Neural progenitor cell (in vitro differentiated cells): Measurements from ENCODE around the gene SHLD1. TPM values are rescaled to one million over a fixed set of nuclear protein-coding genes. Genes with fewer than 3 reads are reported as not detected.

Source experiments
- DNase-seq: peaks from one replicate; pipeline ENCODE4 v3.0.0-alpha.2; 2016; ENCODE audit warnings: low spot score
- H2AFZ ChIP-seq: fragments of 200-600 bp; sonication (generic); replicated peaks from 2 replicates; pipeline ENCODE4 v1.6.1; 2016; ENCODE audit warnings: antibody characterized with exemption
- H3F3A ChIP-seq: fragments of 200-600 bp; sonication (generic); 2 replicates; pipeline ENCODE4 v1.6.1; 2016; ENCODE audit warnings: antibody characterized with exemption, low read depth
- H3K27ac ChIP-seq: fragments of 200-600 bp; sonication (generic); 2 replicates; pipeline ENCODE4 v1.5.1; 2016; ENCODE audit warnings: mild to moderate bottlenecking
- H3K27me3 ChIP-seq: fragments of 200-600 bp; sonication (generic); 2 replicates; pipeline ENCODE4 v1.6.1; 2016; ENCODE audit warnings: mild to moderate bottlenecking, moderate library complexity
- H3K36me3 ChIP-seq: fragments of 200-600 bp; sonication (generic); 2 replicates; pipeline ENCODE4 v1.5.1; 2016
- H3K4me1 ChIP-seq: fragments of 200-600 bp; sonication (generic); 2 replicates; pipeline ENCODE4 v1.6.1; 2016; ENCODE audit warnings: mixed run types
- H3K4me2 ChIP-seq: fragments of 200-600 bp; sonication (generic); 2 replicates; pipeline ENCODE4 v1.6.1; 2016
- H3K4me3 ChIP-seq: fragments of 200-600 bp; sonication (generic); 2 replicates; pipeline ENCODE4 v1.5.1; 2016
- H3K79me2 ChIP-seq: fragments of 200-600 bp; sonication (generic); 2 replicates; pipeline ENCODE4 v1.6.1; 2016; ENCODE audit warnings: low read depth
- H3K9ac ChIP-seq: fragments of 200-600 bp; sonication (generic); 2 replicates; pipeline ENCODE4 v1.6.1; 2016
- H3K9me3 ChIP-seq: fragments of 200-600 bp; sonication (generic); 2 replicates; pipeline ENCODE4 v1.5.1; 2016; ENCODE audit warnings: low read depth
- H4K20me1 ChIP-seq: fragments of 200-600 bp; sonication (generic); 2 replicates; pipeline ENCODE4 v1.6.1; 2016; ENCODE audit warnings: low read depth
- H3K27ac Mint-ChIP-seq: 3 replicates; pipeline ENCODE4 v1.8.0; 2021; ENCODE audit warnings: mixed read lengths
- H3K27me3 Mint-ChIP-seq: 2 replicates; pipeline ENCODE4 v1.8.0; 2022; ENCODE audit warnings: low read depth, mild to moderate bottlenecking, inconsistent platforms, moderate library complexity, mixed read lengths; ENCODE audit not compliant: insufficient read depth
- H3K36me3 Mint-ChIP-seq: 3 replicates; pipeline ENCODE4 v1.8.0; 2021; ENCODE audit warnings: mixed read lengths
- H3K4me1 Mint-ChIP-seq: 3 replicates; pipeline ENCODE4 v1.8.0; 2021; ENCODE audit warnings: mixed read lengths
- H3K4me3 Mint-ChIP-seq: 3 replicates; pipeline ENCODE4 v1.8.0; 2021; ENCODE audit warnings: mild to moderate bottlenecking, moderate library complexity, mixed read lengths
- H3K9me3 Mint-ChIP-seq: 3 replicates; pipeline ENCODE4 v1.8.0; 2020; ENCODE audit warnings: mixed read lengths
- EZH2 ChIP-seq: fragments of 200-600 bp; sonication (generic); IDR thresholded peaks from 2 replicates; pipeline ENCODE4 v1.6.1; 2017; ENCODE audit warnings: antibody characterized with exemption, mild to moderate bottlenecking, moderate library complexity
- EZH2phosphoT487 ChIP-seq: fragments of 200-600 bp; sonication (generic); IDR thresholded peaks from 2 replicates; pipeline ENCODE4 v1.6.1; 2017; ENCODE audit warnings: antibody characterized with exemption
- small RNA-seq: library from RNA; depleted of rRNA; stranded (forward); fragments of <200 nt; gene quantifications from one replicate; pipeline ENCODE3, GENCODE V24; 2015
- total RNA-seq: library from RNA; depleted of rRNA; stranded (reverse); fragments of >200 nt; gene quantifications from 2 replicates; pipeline ENCODE4 v1.2.3, GENCODE V29; 2015; ENCODE audit warnings: low replicate concordance
- TF ChIP-seq, protein P1 (sequence below): fragments of 200-600 bp; sonication (generic); IDR thresholded peaks from 2 replicates; pipeline ENCODE4 v1.5.1; 2017; ENCODE audit warnings: antibody characterized with exemption, mild to moderate bottlenecking

SHLD1 gene
- total RNA-seq, 1 donor from 2014 or later: 9.0 TPM

DNA sequence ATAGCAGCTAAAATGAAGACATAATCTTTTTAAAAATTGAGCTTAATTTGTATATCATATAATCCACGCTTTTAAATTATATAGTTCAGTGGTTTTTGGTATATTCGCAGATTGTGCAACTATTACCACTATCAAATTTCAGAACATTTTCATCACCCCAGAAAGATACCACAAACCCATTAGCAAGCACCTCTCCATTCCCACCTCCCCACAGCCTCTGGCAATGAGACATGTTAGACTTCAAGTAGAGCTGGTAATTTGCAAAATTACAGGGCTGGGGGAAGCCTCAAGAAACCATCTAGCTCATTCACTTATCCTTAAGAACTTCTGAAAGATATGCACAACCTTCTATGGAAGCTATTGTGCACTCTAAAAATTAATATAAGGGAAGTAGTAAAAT, 163.0 kb downstream of the SHLD1 start:
- peaks cover 15% of the 10 kb centered on the region for H3K4me1 ChIP-seq
- no peak overlapping the region for H3K9ac ChIP-seq
- H3K4me1 Mint-ChIP-seq: peaks cover 11% of the 10 kb centered on the region
- H3K4me2 ChIP-seq: no peak overlapping the region
- no peak overlapping the region for H2AFZ ChIP-seq
- DNase-seq: no peak
- H3K79me2 ChIP-seq: no peaks in the 10 kb centered on the region
- H3K27me3 ChIP-seq: peaks cover 15% of the 10 kb centered on the region
- no peak overlapping the region for H3K4me3 ChIP-seq
- no peaks in the 10 kb centered on the region for H3K9me3 Mint-ChIP-seq
- peaks cover 5% of the 10 kb centered on the region for H3K27me3 Mint-ChIP-seq
- no peaks in the 10 kb centered on the region for H3K36me3 Mint-ChIP-seq
- H3K27ac ChIP-seq: no peak overlapping the region
- H3F3A ChIP-seq: peaks cover 21% of the 10 kb centered on the region
- H3K27ac Mint-ChIP-seq: no peak overlapping the region
- TF ChIP-seq, protein P1, sequence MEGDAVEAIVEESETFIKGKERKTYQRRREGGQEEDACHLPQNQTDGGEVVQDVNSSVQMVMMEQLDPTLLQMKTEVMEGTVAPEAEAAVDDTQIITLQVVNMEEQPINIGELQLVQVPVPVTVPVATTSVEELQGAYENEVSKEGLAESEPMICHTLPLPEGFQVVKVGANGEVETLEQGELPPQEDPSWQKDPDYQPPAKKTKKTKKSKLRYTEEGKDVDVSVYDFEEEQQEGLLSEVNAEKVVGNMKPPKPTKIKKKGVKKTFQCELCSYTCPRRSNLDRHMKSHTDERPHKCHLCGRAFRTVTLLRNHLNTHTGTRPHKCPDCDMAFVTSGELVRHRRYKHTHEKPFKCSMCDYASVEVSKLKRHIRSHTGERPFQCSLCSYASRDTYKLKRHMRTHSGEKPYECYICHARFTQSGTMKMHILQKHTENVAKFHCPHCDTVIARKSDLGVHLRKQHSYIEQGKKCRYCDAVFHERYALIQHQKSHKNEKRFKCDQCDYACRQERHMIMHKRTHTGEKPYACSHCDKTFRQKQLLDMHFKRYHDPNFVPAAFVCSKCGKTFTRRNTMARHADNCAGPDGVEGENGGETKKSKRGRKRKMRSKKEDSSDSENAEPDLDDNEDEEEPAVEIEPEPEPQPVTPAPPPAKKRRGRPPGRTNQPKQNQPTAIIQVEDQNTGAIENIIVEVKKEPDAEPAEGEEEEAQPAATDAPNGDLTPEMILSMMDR: no peak
- TF ChIP-seq EZH2phosphoT487: no peak
- no peak for TF ChIP-seq EZH2
- H3K4me3 Mint-ChIP-seq: no peak overlapping the region
- H4K20me1 ChIP-seq: no peaks in the 10 kb centered on the region
- H3K9me3 ChIP-seq: no peaks in the 10 kb centered on the region
- H3K36me3 ChIP-seq: no peaks in the 10 kb centered on the region

Small RNA genes within 50 kb of the gene (small RNA-seq; reads per million reads assigned to genes)
- gene RNU1-55P: not detected

Other genes with a start within 250 kb of the SHLD1 start
- gene GPCPD1, start 139.4 kb upstream of the SHLD1 start, total RNA-seq: 33.3 and 57.3 TPM in 2 replicates
- gene CHGB, start 161.1 kb downstream of the SHLD1 start, total RNA-seq: 0.95 and 1.2 TPM in 2 replicates
- gene TRMT6, start 200.1 kb downstream of the SHLD1 start, total RNA-seq: 10.7 and 11.1 TPM in 2 replicates
- 32.1 and 45.2 TPM in 2 replicates for gene MCM8, start 200.3 kb downstream of the SHLD1 start, total RNA-seq